HG02884 (cell line): ENCODE results near the gene KRT6B.
"Not testable (repeated sequence)": the region's sequence is repeated elsewhere in the genome, so short reads cannot be mapped to it uniquely, and the experiment has no call there.

Source experiments
- ATAC-seq: cut with Tn5 transposase; IDR thresholded peaks from one replicate; pipeline ENCODE4 v1.9.1; 2021; ENCODE audit warnings: mild to moderate bottlenecking, moderate library complexity; ENCODE audit not compliant: unreplicated experiment

The KRT6B gene

DNA sequence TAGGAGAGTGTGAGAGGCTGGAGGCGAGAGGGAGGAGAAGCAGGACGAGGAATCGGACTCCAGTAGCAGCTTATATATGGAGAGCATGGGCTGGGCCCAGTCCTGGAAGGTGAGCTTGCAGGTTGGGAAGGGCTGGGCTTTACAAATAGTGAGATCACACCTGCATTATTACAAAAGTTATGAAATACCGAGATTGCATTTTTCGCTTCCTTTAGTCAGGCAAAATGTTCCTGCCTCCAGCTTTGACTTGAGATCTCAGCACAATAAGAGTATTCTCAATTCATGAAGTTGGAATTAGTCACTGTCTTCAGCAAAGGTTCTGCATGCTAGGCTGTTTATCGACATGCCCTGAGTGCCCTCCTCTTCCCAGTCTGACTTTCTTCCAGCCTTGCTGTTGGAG is at the start of gene KRT6B:
TSS of gene KRT6B (minus strand) at position 46 of the 400 bp plus-strand sequence. CDS start 68 bp downstream, outside the sequence.
- no peak for ATAC-seq

DNA sequence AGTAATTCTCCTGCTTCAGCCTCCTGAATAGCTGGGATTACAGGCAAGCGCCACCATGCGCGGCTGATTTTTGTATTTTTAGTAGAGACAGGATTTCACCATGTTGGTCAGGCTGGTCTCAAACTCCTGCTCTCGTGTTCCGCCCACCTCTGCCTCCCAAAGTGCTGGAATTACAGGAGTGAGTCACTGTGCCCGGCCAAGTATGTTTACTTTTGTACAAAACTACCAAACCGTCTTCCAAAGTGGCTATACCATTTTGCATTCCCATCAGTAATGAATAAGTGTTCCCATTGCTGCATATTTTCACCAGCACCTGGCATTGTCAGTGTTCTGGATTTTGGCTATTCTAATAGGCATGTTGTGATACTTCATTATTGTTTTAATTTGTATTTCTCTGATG is 49.5 kb upstream of the KRT6B start:
- ATAC-seq: no peak

DNA sequence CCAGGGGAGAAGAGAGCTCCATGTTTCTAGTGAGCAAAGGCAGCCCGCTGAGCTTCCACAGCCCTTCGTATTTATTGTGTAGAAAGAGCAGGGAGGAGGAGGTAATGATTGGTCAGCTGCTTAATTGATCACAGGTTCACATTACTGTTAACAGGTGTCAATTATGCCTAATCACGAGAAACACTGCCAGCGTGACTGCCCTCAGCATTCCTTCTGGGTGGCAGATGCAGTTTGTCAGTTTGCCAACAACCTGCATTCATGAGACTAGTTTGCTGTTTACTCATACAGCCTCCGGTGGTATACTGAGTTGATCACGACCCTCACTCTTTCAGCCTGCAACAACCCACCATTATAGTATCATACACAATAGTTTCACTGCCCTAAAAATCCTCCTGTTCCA is 48.6 kb upstream of the KRT6B start:
- not testable (repeated sequence) for ATAC-seq

DNA sequence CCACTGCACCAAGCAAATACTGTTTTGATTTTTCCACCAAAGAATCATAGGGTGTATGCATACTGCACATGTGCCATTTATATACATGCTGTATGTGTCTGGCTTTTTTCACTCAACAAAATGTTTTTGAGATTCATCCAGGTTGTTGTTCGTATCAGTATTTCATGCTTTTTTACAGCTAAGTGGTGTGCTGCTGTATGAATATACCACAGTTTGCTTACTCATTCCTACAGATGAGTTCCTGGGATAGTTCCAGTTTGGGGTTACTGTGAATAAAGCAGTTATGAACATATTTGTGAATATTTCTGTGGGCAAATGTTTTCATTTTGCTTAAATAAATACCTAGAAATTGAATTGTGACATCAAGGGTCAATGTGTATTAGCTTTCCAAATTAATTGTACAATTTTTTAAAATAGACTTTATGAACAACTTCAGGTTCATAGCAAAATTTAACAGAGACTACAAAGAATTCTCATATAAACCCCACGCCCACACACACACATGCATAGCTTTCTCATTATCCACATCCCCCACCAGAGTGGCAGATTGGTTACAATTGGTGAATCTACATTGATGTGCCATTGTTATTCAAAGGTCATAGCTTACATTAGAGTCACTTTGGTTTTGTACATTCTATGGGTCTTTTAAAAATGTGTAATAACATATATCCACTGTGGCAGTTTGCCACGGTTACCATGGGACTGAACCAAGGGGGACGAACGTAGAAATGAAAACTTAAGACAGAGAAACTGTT is 48.0 kb upstream of the KRT6B start:
- no peak for ATAC-seq

DNA sequence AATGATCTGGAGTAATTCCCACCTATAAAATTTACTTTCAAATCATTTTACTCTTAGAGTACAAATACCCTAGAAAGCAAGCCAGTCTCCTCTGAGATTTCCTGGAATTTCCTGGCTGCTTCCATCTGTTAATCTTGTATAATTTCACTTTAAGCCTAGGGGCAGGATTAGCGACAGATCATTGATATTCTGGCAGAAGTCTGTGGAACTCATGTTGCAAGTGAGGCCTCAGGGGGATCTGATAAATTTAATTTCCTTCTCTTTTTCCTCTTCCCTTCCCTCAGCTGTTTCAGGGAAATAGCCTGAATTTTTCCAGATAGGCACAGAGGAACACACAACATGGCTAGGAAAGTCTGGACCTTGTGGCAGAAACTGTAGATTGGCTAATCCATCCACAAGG is 47.0 kb upstream of the KRT6B start:
- no peak for ATAC-seq

DNA sequence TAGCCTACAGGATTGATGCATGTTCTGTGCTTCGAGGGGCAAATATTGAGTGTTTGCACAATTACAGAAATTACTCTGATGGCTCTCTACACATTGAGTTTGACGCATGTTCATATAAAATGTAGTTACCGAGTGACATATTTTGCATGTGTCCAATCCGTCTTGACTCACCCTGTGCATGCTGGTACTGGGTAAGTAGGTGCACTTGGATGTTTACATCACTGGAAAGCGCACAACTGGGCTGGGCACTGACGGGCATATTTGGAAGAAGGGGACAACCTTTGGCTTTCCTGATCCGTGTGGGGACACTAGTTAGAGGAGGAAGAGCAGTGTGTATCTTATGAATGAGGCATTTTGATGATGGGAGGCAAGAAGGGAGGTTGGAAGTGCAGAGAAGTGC is 46.0 kb upstream of the KRT6B start:
- no peak for ATAC-seq

DNA sequence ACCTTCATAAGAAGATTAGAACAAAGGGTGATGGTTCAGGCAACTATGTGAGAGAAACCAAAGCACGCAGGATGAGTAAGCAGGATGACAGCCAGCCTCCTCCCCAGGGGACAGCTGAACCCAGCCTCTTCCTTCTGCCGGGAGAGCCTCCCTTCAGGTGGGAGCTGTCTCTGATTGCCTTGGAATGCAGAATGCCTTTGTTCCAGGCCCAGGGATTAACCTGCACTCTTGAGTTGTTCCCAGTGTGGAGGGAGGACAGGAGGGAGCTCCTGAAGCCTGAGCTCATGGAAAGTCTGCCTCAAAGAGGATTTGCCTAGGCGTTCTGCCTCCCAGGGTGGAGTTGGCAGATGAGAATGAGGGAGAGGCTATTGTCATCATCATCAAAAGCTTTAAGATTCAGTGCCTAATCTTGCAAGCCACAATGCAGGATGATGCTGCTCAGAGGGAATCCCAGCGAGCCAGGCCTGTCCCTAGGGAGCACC is 44.7 kb upstream of the KRT6B start:
- no peak for ATAC-seq

DNA sequence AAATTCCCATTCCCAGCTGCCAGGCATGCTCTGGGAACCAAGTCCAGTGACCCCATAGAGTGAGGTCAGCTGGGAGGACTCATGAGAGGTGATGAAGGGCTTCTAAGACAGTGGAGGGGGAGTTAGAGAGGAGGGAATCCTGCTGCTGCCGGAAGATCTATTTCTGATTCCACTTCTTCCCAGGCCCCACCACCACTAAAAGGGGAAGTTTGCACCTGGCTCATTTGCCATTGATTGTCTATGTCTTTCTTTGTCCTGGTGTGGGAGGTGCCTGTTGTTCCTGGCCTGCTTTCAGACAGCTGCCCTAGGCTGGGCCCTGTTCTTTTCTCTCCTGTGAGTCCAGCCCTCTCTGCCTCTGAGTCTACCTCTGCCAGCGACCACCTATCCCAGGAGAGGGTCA is 44.1 kb upstream of the KRT6B start:
- ATAC-seq: no peak

DNA sequence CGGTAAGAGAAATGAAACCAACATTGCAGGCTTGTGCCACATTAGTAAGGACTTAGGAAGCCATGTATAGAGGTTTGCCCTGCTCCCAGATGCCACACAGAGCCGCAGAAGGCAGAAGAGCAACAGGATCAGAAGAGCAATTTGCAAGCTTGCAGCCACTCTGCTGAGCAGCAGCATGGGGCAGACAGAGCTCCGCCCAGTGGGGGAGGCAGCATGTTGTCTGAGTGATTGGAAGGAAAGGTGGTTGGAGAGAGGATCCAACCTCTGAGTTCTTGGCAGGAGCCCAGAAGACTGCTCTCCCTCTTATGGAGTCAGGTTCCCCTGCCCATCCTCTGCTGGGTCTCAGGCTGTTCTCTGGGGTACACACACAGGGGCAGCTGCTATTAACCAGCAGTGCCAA is 43.4 kb upstream of the KRT6B start:
- ATAC-seq: no peak

DNA sequence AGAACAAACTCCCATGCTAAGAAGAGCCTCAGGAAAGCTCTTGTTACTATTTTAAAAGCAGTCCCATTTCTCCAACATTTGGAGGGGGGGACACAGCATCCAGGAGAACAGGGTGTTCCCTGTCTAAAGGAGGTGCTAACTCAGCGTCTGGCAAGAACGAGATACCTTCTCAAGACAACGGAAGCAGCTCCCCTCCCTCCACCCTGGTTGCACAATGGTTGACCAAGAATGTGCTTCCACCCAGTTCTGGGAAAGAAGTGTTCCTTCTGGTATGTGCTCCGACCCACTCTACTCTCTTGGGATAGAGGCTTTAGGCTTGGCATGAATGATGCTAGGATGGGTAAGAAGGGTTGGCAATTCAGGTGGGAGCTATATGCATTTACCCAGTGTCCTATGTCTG is 42.6 kb upstream of the KRT6B start:
- no peak for ATAC-seq

DNA sequence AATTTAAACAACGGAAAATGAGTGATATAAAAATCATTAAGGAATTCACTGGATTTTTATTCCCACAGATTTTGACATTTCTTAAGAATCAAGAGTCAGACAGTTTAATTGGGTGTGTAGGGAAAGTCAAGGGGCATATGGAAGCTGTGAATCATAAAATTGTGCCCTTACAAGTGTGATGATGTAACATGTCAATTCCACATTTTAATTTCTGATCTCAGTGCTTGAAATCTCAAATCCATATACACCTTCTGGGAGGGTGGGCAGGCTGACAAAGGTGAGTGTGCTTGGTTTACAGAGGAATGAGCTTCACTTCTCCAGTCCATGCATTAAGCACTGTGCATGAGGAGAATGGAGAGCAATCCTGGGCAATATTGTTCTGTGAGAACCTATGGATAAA is 42.2 kb upstream of the KRT6B start:
- no peak for ATAC-seq

DNA sequence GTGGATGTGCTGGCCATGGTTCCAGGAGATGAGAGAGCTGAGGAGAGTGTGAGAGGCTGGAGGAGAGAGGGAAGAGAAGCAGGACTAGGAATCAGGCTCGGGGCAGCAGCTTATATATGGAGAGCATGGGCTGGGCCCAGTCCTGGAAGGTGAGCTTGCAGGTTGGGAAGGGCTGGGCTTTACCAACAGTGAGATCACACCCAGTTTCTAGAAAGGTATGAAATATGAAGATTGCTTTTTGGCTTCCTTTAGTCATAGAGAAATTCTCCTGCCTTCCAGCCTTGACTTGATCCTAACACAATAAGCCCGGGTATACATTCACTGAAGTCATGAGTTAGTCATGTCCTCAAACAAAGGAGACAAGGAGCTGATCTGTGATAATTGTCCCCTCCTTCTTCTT is 41.2 kb upstream of the KRT6B start, which contains the start of gene KRT6A:
TSS of gene KRT6A (minus strand) at position 86 of the 400 bp plus-strand sequence. CDS start at position 17, 69 bp downstream.
- ATAC-seq: no peak

DNA sequence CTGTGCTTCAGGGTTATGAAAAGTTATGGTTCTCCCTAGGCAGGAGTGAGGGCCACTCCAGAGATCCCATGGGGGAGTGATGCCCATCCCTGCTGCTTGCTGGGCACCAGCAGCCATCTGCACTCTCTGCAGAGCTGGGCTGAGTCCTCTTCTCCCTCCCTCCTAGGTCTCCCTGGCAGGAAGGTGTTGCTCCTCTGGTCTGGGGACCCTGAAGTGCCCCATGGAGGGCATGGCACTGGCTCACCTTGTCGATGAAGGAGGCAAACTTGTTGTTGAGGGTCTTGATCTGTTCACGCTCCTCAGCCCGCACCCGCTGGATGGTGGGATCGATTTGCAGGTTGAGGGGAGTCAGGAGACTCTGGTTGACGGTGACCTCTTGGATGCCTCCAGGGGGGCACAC is 40.5 kb upstream of the KRT6B start:
- ATAC-seq: not testable (repeated sequence)

DNA sequence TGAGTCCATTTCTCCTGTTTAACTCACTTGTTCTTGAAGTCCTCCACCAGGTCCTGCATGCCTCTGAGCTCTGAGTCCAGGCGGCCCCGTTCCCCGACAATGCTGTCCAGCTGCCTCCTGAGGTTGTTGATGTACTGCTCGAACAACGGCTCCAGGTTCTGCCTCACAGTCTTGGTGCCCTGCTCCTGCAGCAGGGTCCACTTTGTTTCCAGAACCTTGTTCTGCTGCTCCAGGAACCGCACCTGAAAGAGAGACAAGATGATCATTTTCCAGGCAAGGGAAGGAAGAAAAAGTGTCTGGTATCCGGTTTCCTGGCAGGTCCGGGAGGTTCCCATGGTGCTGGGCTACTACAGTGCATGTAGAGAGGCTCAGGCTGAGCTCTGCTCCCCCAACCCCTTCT is 39.5 kb upstream of the KRT6B start:
- ATAC-seq: not testable (repeated sequence)

DNA sequence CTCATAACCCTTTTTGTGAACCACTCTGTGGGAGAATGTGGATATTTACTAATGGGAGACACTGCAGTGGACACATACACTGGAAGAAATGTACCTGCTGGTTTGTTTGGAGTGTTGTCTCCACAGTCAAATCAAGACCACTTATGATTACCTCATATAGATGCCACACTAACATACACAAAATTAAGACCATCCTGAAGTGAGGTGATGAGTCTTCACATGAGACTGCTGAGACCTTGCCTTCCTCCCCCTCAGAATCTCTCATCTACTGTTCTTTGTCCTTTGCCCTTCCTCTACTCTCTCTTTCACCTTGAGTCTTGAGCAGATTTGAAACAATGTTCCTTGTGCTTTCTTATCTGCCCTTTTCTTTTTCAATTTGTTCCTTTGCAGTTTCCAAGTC is 36.8 kb upstream of the KRT6B start:
- ATAC-seq: no peak

DNA sequence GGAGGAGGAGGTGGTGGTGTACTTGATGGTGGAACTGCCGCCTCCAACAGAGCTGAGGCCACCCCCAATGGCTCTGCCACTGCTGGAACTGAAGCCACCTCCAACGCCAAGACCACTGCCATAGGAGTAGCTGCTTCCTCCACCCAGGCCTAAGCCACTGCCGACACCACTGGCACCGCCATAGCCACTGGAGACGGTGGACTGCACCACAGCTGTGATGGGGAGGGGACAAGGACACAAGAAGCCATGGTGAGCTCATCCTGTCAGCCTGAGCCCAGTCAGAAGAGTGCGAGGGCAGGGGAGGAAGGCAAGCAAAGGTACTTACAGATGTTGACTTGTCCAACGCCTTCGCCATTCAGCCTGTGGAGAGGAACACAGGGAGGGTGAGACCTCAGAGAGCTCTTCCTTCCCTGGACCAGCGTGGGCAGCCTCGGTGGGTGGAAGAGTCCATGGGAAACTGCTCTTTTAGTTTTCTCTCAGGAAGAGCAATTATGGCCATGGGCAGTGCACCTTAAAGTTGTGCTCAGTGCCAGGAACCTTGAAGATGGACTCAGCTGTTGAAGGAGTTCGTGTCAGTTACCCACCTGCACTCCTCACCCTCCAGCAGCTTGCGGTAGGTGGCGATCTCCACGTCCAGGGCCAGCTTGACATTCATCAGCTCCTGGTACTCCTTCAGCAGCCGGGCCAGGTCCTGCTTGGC is 35.9 kb upstream of the KRT6B start:
- not testable (repeated sequence) for ATAC-seq

DNA sequence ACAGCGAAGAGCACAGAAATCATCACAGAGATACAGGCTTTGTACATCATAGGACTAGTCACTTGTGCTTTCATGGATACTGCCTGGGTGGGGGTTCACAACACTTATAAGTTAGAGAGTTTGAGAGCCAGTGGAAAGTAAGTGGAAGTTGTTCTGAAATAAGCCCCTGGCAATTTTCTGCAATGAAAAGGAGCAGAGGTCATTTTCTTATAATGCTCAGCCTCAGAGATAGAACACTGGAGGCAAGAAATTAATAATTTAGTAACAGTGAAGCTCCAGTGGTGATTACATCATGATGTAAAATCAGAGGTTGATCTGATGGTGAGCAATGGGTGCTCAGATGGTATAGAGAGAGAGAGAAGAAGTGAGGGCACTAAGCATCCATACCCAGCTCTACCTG is 35.3 kb upstream of the KRT6B start:
- ATAC-seq: no peak

DNA sequence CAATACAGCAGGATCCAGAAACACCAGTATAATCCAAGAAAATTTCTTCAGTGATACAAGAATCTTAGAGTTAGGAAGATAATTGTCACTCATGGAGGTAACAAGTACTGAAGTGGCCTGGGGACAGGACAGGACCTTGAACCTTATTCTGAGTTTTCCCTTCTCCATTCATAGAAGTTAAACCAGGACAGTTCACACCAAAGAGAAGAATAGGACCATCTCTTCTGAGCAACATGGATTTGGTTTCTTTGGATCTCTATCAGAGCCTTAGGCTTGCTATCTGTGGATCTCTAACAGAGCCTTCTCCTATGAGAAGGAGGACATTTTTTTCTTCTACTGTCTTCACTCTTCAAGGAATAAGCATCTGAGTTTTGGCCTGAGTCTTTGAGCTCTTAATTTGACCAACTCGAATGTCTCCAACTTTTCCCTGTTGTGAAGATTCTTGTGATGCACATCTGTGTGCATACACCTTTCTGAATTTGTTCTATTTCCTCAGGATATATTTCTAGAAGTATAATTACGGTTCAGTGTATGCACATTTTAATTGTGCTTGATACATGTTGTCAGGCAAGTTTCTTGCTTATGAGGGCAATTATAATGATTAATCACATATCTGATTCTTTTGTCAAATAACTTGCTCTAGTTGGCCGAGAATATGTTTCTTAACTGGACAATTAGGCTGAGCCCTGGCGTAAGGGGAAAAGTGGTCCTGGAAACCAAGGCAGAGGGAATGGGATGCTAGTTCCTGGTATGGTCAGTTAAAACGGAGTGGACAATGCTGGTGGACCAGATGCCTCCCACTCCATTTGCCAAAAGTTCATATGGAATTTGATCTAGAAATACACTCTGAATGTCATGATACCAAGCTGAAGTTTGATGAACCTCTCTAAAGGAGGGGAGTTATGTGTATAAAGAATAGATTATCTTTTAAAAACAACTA is 34.5 kb upstream of the KRT6B start:
- ATAC-seq: no peak

DNA sequence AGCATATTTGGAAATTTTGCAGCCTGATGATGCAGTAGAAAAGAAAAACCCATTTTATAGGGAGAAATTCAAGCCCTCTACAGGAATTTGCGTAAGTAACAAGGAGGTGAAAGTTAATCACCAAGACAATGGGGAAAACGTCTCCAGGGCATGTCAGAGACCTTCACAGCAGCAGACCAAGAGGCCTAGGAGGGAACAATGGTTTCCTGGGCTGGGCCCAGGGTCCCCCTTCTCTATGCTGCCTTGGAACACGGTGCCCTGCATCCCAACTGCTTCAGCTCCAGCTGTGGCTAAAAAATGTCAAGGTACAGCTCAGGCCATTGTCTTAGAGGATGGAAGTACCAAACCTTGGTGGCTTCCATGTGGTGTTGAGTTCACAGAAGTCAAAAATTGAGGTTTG is 28.1 kb upstream of the KRT6B start:
- no peak for ATAC-seq

DNA sequence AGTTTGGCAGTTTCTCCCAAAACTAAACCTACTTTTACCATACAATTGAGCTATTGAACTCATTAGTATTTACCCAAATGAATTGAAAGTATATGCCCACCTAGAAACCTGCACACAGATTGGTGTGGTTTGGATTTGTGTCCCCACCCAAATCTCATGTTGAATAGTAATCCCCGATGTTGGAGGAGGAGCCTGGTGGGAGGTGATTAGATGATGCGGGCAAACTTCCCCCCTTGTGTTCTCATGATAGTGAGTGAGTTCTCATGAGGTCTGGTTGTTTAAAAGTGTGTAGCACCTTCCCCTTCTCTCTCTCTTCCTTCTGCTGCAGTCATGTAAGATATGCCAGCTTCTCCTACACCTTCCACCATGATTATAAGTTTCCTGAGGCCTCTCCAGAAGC is 25.7 kb upstream of the KRT6B start:
- ATAC-seq: no peak

DNA sequence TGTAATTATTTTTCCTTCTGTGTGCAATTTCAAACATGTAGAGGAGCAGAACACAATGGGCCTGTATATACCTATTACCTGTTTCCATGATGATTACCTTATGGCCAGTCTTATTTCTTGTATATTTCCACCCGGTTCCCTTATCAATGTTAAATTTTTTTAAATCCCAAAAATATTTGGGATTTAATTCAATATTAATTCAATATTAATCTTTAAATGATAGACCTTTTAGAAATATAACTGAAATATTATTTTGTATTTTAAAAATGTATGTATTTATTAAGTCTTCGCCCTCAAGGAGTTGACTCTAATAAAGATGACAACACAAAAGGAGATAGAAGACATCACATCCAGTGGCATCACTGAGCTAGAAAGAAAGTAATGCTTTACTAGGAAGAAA is 22.3 kb upstream of the KRT6B start:
- ATAC-seq: no peak
